GM13977 (cell line): ENCODE results near the gene RILP.

Source experiments
- DNase-seq: peaks from one replicate; pipeline ENCODE4 v3.0.0; 2012; ENCODE audit warnings: low spot score
- CTCF ChIP-seq: IDR thresholded peaks from 2 replicates; pipeline ENCODE4 v1.5.1; 2012; ENCODE audit warnings: mild to moderate bottlenecking, control low read depth; ENCODE audit not compliant: insufficient read depth; ENCODE audit errors: extremely low read depth, missing control alignments
- in situ Hi-C: fragments of 300-500 bp; cut with MboI; formaldehyde crosslinking; loops from one replicate; pipeline ENCODE4 v1.12.0; 2022; ENCODE audit warnings: low sequenced_read_pairs, low pct_unique_long_range_greater_than_20kb, mixed read lengths, inconsistent platforms; ENCODE audit not compliant: unreplicated experiment

Gene RILP

GRCh38 chr17:1638171-1638590 is 11.5 kb downstream of the RILP start:
- in situ Hi-C loops, result loop anchor here (10.0 kb wide), 1 partner anchor 63 kb away; no protein-coding TSS in a partner anchor
- DNase-seq, result no peak
- TF ChIP-seq CTCF, result no peak

- TF ChIP-seq CTCF, result no peak
- DNase-seq, result no peak
- in situ Hi-C loops, result loop anchor here (10.0 kb wide), 1 partner anchor 62 kb away; no protein-coding TSS in a partner anchor
Measured at GRCh38 chr17:1636732-1637285, 12.9 kb downstream of the RILP start.

GRCh38 chr17:1635675-1636465 is 13.8 kb downstream of the RILP start:
- in situ Hi-C loops, result loop anchor here (10.0 kb wide), 1 partner anchor 61 kb away; no protein-coding TSS in a partner anchor
- no peak for TF ChIP-seq CTCF
- DNase-seq, result no peak

GRCh38 chr17:1634841-1635650 is 14.6 kb downstream of the RILP start:
- in situ Hi-C loops, result loop anchor here (10.0 kb wide), 1 partner anchor 60 kb away; no protein-coding TSS in a partner anchor
- no peak for DNase-seq
- no peak for TF ChIP-seq CTCF

- no peak for TF ChIP-seq CTCF
- DNase-seq, result no peak
- in situ Hi-C loops, result loop anchor here (10.0 kb wide), 1 partner anchor 56 kb away; no protein-coding TSS in a partner anchor
Measured at GRCh38 chr17:1630662-1631061, 19.0 kb downstream of the RILP start.
